Natural killer cell (primary cell): Measurements from ENCODE around the gene ARL6IP4. TPM values are rescaled to one million over a fixed set of nuclear protein-coding genes. Genes with fewer than 3 reads are reported as not detected.

ENCODE experiments used
- ATAC-seq, 3 donors: fragments of 150-1000 bp in 2 of 3; fragments of 200-7000 bp in 1 of 3; cut with Tn5 transposase; 1 replicate in 1 of 3; 2 replicates in 2 of 3; pipeline ENCODE4 v1.10.0; 2021; ENCODE audit warnings: mild to moderate bottlenecking in 2 of 3, moderate library complexity in 2 of 3
- DNase-seq, 2 donors: peaks; one replicate each; pipeline versions ENCODE4 v3.0.0 to v3.0.0-alpha.2; 2013 to 2021; ENCODE audit warnings: mixed read lengths in 1 of 2
- H3K27ac ChIP-seq: one replicate; pipeline ENCODE4 v1.5.1; 2013; ENCODE audit warnings: mild to moderate bottlenecking, low read length
- H3K27me3 ChIP-seq: one replicate; pipeline ENCODE4 v1.6.1; 2013; ENCODE audit warnings: low read length; ENCODE audit not compliant: control insufficient read depth, insufficient read depth
- H3K36me3 ChIP-seq: one replicate; pipeline ENCODE4 v1.6.1; 2013; ENCODE audit warnings: low read length; ENCODE audit not compliant: control insufficient read depth, insufficient read depth
- H3K4me1 ChIP-seq: one replicate; pipeline ENCODE4 v1.6.1; 2013; ENCODE audit warnings: low read length; ENCODE audit not compliant: control insufficient read depth, insufficient read depth
- H3K4me3 ChIP-seq: one replicate; pipeline ENCODE4 v1.5.1; 2013; ENCODE audit warnings: low read length
- H3K9me3 ChIP-seq: one replicate; pipeline ENCODE4 v1.6.1; 2013; ENCODE audit warnings: low read length; ENCODE audit not compliant: control insufficient read depth, insufficient read depth
- H3K27ac Mint-ChIP-seq, 2 donors: one replicate each; pipeline ENCODE4 v1.8.0; 2022; ENCODE audit warnings: mild to moderate bottlenecking in 2 of 2, mixed read lengths in 2 of 2, moderate library complexity in 1 of 2
- H3K27me3 Mint-ChIP-seq, 2 donors: one replicate each; pipeline ENCODE4 v1.8.0; 2022; ENCODE audit warnings: low read depth in 2 of 2, mixed read lengths in 2 of 2
- H3K36me3 Mint-ChIP-seq: one replicate; pipeline ENCODE4 v1.8.0; 2022; ENCODE audit warnings: mixed read lengths
- H3K4me1 Mint-ChIP-seq, 2 donors: one replicate each; pipeline ENCODE4 v1.8.0; 2022; ENCODE audit warnings: mixed read lengths in 2 of 2
- H3K4me3 Mint-ChIP-seq: one replicate; pipeline ENCODE4 v1.8.0; 2022; ENCODE audit warnings: mild to moderate bottlenecking, moderate library complexity, mixed read lengths
- H3K9me3 Mint-ChIP-seq, 2 donors: one replicate each; pipeline ENCODE4 v1.8.0; 2022; ENCODE audit warnings: mixed read lengths in 2 of 2
- WGBS: methylation state at CpG from one replicate; pipeline ENCODE4 v1.1.7; 2013; ENCODE audit warnings: missing lambda C conversion rate; ENCODE audit not compliant: insufficient coverage; 5-methylcytosine and 5-hydroxymethylcytosine counted together
- intact Hi-C: fragments of 100-400 bp; cut with micrococcal nuclease; formaldehyde crosslinking; loops from one replicate; pipeline ENCODE4 v1.14.2; 2022
- total RNA-seq, 4 donors: library from RNA; stranded (reverse); fragments of 120-200 nt in 1 of 4; gene quantifications; one replicate each; pipeline versions ENCODE4 v1.2.3 to v1.2.4, GENCODE V29; 2013 to 2022
- TF ChIP-seq, protein P1 (sequence below): fragments of 200-600 bp; IDR thresholded peaks from one replicate; pipeline ENCODE4 v1.8.0; 2022; ENCODE audit warnings: antibody characterized with exemption

ARL6IP4 gene
- total RNA-seq, 3 donors from 2014 or later (not counting 1 experiment from before 2014, with no cell fraction given), result 97.2 to 136 (median 116) TPM

GRCh38 chr12:122988612-122989212 is 8.2 kb downstream of the ARL6IP4 start:
- ATAC-seq, result no peak

DNA sequence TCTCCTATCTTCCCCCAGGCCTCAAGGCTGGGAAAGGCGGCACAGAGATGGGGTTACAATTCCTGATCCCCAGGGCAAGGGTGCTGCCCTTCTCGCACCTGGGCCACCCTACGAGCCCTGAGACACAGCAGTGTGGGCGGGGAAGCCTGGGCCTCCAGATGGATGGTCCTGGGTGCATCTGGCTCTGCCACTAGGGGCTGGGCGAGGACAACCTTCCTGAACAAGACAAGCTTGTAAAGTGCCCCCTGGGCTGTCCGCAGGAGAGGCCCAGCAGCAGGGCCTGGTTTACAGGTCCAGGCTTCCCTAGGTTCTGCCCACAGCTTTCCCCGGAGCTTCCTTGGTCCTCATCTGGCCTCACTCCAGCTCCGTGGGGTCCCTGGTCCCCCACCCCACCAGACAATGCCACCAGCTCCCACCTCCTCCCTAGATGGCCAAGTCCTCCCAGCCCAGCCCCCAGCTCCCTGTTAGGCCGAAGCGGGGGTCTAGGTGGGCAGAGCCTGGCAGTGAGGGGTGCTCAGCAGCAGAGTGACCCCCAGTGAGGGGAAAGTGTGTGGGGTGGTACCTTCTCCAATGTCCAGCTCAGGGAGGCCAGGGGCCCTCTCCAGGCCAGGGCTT is 8.9 kb downstream of the ARL6IP4 start:
- TF ChIP-seq, protein P1, sequence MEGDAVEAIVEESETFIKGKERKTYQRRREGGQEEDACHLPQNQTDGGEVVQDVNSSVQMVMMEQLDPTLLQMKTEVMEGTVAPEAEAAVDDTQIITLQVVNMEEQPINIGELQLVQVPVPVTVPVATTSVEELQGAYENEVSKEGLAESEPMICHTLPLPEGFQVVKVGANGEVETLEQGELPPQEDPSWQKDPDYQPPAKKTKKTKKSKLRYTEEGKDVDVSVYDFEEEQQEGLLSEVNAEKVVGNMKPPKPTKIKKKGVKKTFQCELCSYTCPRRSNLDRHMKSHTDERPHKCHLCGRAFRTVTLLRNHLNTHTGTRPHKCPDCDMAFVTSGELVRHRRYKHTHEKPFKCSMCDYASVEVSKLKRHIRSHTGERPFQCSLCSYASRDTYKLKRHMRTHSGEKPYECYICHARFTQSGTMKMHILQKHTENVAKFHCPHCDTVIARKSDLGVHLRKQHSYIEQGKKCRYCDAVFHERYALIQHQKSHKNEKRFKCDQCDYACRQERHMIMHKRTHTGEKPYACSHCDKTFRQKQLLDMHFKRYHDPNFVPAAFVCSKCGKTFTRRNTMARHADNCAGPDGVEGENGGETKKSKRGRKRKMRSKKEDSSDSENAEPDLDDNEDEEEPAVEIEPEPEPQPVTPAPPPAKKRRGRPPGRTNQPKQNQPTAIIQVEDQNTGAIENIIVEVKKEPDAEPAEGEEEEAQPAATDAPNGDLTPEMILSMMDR, result no peak
- intact Hi-C loops, result no loop called here
- Mint-ChIP-seq H3K36me3 (no peaks in the 10 kb centered on the region), H3K27ac (no peak overlapping the region), H3K27me3 (no peaks in the 10 kb centered on the region), H3K4me3 (no peak overlapping the region), H3K9me3 (no peaks in the 10 kb centered on the region), H3K4me1 (peaks cover 8 to 10% of the 10 kb centered on the region in 2 donors)
- no peak for DNase-seq
- Histone ChIP-seq H3K36me3 (peaks cover 32% of the 10 kb centered on the region), H3K4me3 (no peak overlapping the region), H3K4me1 (peaks cover 10% of the 10 kb centered on the region), H3K27ac (no peak overlapping the region), H3K9me3 (no peaks in the 10 kb centered on the region), H3K27me3 (no peaks in the 10 kb centered on the region)
- WGBS, result 97% methylated on average over 10 of the region's 10 CpGs
- no peak for ATAC-seq

More at GRCh38 chr12:122988612-122989212, 8.2 kb downstream of the ARL6IP4 start:
- Histone ChIP-seq H3K27ac (no peak overlapping the region), H3K4me3 (no peak overlapping the region), H3K4me1 (peaks cover 16% of the 10 kb centered on the region), H3K36me3 (peaks cover 30% of the 10 kb centered on the region), H3K9me3 (no peaks in the 10 kb centered on the region), H3K27me3 (no peaks in the 10 kb centered on the region)
- H3K27me3 Mint-ChIP-seq, result no peaks in the 10 kb centered on the region
- H3K9me3 Mint-ChIP-seq, result no peaks in the 10 kb centered on the region
- H3K4me1 Mint-ChIP-seq, result peaks cover 13 to 16% of the 10 kb centered on the region in 2 donors
- H3K36me3 Mint-ChIP-seq, result no peaks in the 10 kb centered on the region
- no peak overlapping the region for H3K4me3 Mint-ChIP-seq
- intact Hi-C loops, result no loop called here
- DNase-seq, result no peak
- H3K27ac Mint-ChIP-seq, result no peak overlapping the region
- WGBS, result 91% methylated on average over 21 of the region's 21 CpGs
- TF ChIP-seq, protein P1, result no peak

DNA sequence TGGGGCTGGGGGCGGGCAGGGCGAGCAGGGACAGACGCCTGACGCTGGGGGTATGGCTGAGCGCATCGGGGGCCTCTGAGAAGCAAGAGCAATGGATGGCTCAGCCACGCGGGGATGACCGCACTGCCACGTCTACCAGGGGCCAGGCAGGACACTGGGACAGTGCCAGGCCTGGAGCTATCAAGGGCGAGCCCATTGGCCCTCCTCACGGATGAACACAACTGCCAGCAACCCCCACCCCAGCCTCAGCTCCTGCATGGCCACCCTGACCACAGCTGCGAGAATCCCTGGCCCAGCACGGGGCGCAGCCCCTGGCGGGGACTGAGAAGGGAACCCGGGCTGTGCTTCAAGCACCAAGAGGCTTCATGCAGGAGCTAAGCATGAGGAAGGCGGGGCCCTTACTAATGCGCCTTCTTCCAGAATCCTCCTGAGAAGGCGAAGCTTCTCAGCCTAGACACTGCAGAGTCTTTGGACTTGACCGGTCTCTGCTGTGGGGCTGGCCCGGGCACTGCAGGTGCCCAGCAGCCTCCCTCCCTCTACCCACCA is 9.5 kb downstream of the ARL6IP4 start:
- WGBS, result 93% methylated on average over 22 of the region's 22 CpGs
- H3K27ac Mint-ChIP-seq, result no peak overlapping the region
- TF ChIP-seq, protein P1, result no peak

More for the DNA sequence above, 9.5 kb downstream of the ARL6IP4 start:
- Histone ChIP-seq H3K27ac (no peak overlapping the region), H3K4me1 (peaks cover 4% of the 10 kb centered on the region), H3K27me3 (no peaks in the 10 kb centered on the region), H3K4me3 (no peak overlapping the region), H3K36me3 (peaks cover 33% of the 10 kb centered on the region), H3K9me3 (no peaks in the 10 kb centered on the region)
- Mint-ChIP-seq H3K27me3 (no peaks in the 10 kb centered on the region), H3K4me1 (peaks cover 2 to 4% of the 10 kb centered on the region in 2 donors), H3K36me3 (no peaks in the 10 kb centered on the region), H3K4me3 (no peak overlapping the region), H3K9me3 (no peaks in the 10 kb centered on the region)
- intact Hi-C loops, result no loop called here
- no peak for DNase-seq
- ATAC-seq, result no peak
